ENCODE results near the gene ELF4.

ELF4 gene

DNA sequence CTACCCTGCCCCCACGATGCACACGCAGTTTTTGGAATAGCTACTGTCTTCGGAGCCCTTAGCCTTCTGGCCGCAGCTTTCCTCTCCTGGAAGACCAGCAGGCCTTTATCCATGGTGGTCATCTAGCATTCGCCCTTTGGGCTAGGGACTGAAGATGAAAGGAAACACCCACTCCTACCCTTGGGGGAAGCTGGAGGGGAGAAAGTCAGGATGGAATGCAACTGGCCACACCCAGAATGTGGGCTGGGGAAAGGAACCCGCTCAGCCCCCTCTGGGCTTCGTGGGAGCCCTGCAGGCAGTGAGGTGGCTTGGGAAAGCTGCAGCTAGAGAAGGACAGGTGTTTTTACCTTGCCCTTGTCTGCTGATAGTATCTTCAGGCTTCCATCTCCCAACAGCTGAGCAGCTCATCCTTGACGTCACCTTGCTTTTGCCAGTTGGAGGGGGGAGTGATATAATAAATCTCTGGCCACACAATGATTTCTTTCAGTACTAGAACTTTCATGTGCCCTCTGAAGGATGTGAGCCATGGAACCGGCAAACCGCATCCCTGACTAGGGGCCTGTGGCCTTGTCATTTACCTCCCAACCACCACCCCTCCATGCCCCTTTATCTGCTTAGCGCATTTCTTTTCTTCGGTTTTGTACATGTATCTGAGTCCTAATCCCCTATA is 59.0 kb downstream of the ELF4 start:
- no peak for DNase-seq (ENCODE audit: low read depth in 2 of 2, low spot score in 1 of 2)

- DNase-seq (ENCODE audit: low read depth in 2 of 2, low spot score in 1 of 2): no peak
Measured at GRCh38 chrX:130049821-130050220, 60.5 kb downstream of the ELF4 start.

DNA sequence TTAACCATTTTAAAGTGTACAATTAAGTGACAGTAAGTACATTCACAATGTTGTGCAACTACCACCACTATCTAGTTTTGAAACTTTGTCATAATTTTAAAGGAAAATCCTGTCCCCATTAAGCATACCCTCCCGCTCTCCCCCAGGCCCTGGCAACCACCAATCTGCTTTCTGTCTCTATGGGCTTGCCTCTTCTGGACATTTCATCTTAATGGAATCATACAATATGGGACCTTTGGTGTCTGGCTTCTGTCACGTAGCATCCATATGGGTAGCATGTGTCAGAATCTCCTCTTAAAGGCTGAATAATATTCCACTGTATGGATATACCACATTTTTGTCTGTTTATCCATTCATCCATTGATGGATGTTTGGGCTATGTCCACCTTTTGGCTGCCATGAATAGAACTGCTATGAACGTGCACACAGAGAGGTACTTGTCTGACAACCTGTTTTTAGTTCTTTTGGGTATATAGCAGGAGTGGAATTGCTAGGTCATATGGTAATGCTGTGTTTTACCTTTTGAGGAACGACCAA is 61.5 kb downstream of the ELF4 start:
- DNase-seq (ENCODE audit: low read depth in 2 of 2, low spot score in 1 of 2): no peak

- DNase-seq (ENCODE audit: low read depth in 2 of 2, low spot score in 1 of 2): no peak
Measured at GRCh38 chrX:130047416-130047815, 62.9 kb downstream of the ELF4 start.

DNA sequence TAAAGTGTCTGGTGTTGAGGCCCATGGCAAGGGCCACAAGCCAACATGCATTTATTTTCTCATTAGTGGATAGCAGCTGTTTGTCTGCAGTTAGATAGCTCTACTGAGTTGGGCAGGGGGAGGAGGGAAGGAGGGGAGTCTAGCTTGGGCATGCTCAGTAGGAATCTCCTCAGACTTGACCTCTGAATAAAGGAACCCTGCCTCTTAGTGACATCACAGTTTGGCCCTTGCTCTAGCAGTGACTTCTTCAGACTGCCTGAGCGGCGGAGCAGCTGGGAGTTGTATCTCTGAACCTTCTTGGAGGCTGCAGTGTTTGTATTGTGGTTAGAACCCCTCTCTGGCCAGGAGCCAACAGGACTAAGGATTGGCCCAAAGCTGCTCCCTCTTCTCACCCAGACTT is 70.5 kb downstream of the ELF4 start:
- DNase-seq (ENCODE audit: low read depth in 2 of 2, low spot score in 1 of 2): no peak

DNA sequence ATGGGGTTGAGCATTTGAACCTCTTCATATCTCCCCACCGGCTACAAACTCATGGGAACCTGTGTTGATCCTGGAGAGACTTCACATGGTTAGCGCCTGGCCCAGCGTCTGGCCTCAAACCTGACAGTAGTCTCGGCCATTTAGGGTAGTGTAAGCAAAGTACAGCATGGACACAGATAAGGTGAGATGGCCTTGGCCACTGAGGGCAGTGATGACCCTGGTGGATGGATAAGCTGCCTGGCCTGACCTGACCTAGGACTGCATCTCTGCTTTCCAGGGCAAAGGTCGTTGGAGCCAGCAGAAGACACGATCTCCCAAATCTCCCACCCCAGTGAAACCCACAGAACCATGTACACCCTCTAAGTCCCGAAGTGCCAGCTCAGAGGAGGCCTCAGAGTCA is 76.1 kb downstream of the ELF4 start:
- DNase-seq (ENCODE audit: low read depth in 2 of 2, low spot score in 1 of 2): no peak

- no peak for DNase-seq (ENCODE audit: low read depth in 2 of 2, low spot score in 1 of 2)
Measured at GRCh38 chrX:130032552-130032951, 77.7 kb downstream of the ELF4 start.

GRCh38 chrX:130030826-130031225 is 79.5 kb downstream of the ELF4 start:
- no peak for DNase-seq (ENCODE audit: low read depth in 2 of 2, low spot score in 1 of 2)

GRCh38 chrX:130028196-130028595 is 82.1 kb downstream of the ELF4 start:
- peak; percentile 7 to 27 for DNase-seq (ENCODE audit: low read depth in 2 of 2, low spot score in 1 of 2)

DNA sequence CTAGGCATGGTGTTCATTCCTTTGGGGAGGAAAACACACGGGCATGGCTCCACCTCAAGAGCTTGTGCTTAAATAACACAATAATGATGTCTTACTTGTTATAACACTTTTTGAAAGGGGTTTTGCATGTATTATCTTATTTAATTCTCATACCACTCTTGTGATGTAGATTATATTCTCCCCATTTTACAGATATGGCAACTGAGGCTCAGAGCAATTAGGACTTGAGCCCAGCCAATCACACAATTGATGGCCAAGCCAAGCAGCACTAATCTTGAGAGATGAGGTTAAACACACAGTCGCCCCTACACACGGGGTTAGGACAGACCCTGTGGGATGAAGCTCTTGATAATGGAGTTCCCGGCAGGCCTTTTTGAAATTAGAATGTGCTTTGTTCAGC is 82.7 kb downstream of the ELF4 start:
- DNase-seq (ENCODE audit: low read depth in 2 of 2, low spot score in 1 of 2): no peak

- DNase-seq (ENCODE audit: low read depth in 2 of 2, low spot score in 1 of 2): no peak
Measured at GRCh38 chrX:130025256-130025655, 85.0 kb downstream of the ELF4 start.

DNA sequence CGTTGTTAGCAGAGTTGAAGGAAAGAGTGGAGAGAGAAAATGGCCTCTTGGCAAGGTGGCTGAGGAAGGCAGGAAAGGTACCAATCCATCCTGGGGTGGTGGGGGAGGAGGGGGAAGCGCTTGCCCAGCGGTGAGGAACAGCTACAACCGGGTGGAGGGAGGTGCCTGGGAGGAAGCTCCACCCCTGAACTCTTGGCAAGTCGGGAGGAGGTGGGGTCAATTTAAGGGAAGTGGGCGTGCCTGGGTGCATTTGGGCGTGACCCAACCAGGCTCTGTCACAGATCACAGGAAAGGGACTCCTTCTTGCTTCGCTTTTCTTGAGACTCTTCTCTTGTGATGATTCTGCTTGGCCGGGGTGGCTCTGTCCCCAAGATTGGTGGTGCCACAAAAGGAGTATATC is 86.2 kb downstream of the ELF4 start:
- peak; percentile 31 to 60 for DNase-seq (ENCODE audit: low read depth in 2 of 2, low spot score in 1 of 2)

DNA sequence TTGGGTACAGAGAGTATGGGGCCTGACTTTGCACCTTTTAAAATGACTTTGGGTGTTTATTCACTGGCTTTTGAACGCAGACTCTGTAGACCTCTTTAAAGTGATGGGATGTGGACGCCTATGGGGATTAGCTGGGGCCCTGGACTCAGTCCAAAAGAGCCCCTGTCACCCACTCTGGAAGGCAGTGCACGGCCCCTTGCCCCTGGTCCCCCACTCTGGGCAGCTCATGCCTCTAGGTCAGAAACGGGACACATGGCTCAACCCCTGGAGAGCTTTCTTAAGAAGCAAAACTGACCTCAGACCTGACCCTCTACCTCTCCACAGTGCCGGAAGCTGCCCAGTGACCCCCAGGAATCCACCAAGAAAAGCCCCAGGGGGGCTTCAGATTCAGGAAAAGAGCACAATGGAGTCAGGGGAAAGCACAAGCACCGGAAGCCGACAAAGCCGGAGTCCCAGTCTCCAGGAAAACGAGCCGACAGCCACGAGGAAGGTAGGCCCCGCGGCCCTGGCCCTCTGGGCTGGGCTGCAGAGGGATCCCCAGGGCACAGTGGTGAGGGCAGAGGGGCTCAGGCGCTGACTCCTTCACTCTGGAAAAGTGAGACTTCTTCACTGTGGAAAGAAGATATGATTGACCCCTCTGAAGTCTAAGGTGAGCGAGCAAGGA is 89.5 kb downstream of the ELF4 start:
- no peak for DNase-seq (ENCODE audit: low read depth in 2 of 2, low spot score in 1 of 2)

GRCh38 chrX:130018143-130018542 is 92.2 kb downstream of the ELF4 start:
- DNase-seq (ENCODE audit: low read depth in 2 of 2, low spot score in 1 of 2): no peak

DNA sequence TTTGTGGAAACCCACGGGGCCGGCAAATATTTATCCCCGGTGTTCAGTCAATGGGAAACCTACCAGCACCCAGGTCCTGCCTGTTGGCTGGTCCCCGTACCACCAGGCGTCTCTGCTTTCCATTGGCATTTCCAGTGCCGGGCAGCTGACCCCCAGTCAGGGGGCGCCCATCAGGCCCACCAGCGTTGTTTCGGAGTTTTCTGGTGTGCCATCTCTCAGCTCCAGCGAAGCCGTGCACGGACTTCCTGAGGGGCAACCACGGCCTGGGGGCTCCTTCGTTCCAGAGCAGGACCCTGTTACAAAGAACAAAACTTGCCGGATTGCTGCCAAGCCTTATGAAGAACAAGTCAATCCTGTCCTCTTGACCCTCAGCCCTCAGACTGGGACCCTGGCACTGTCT is 95.1 kb downstream of the ELF4 start:
- DNase-seq (ENCODE audit: low read depth in 2 of 2, low spot score in 1 of 2): no peak
